ENCODE results near the gene GRAMD1B. TPM values are rescaled to one million over a fixed set of nuclear protein-coding genes. Genes with fewer than 3 reads are reported as not detected.

Gene GRAMD1B
- total RNA-seq, 2 experiments from 2014 or later = 36.8 to 39.0 TPM

DNA sequence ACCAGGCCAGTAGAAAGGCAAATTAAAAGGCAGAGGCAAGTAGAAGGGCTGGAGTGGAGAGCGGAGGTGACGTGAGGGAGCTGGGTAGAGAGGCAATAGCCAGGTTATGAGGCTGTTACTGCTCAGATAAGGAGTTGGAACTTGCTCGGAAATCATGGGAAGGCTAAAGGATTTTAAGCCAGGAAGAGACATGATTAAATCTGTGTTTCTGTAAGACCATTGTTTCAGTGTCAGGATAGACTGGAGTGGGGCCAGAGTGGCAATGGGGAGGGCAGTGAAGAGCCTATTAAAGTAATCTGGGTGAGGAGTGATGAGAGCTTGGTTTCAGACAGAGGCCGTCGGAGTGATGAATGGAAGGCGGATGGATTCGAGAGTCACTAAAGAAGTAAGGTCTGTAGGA lies 39.0 kb downstream of the GRAMD1B start:
- no peaks in the 10 kb centered on the region for H3K9me3 Mint-ChIP-seq
- H3K36me3 Mint-ChIP-seq = no peaks in the 10 kb centered on the region
- POLR2A ChIA-PET = no interaction called here
- H3K27ac Mint-ChIP-seq = no peak overlapping the region
- intact Hi-C loops (cut with micrococcal nuclease) = no loop called here
- DNase-seq = no peak
- no peaks in the 10 kb centered on the region for H3K27me3 Mint-ChIP-seq
- CTCF ChIA-PET = interaction anchor here (1.5 to 2.4 kb wide), 2 partner anchors 10 to 61 kb away, joined by 5 to 9 read pairs; no protein-coding TSS in a partner anchor
- no peak overlapping the region for H3K4me3 Mint-ChIP-seq
- H3K4me1 Mint-ChIP-seq (ENCODE audit: low read depth) = peaks cover 24% of the 10 kb centered on the region

DNA sequence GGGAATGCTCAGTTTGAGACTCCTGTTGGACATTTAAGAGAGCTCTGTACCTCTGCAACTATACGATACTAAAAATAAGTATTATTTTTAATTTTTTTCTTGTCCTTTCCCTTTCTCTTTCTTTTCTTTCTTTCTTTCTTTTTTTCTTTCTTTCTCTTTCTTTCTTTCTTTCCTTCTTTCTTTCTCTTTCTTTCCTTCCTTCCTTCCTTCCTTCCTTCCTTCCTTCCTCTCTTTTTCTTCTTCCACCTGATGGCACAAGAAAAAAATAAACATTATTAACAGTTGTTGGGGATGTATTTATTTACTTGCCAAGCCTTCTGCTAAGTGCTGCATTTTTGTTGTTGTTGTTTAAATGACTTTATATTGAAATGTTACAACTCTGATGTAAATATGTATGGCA lies 39.5 kb downstream of the GRAMD1B start:
- Mint-ChIP-seq H3K4me3 (no peak overlapping the region), H3K9me3 (no peaks in the 10 kb centered on the region), H3K36me3 (no peaks in the 10 kb centered on the region), H3K4me1 (ENCODE audit: low read depth) (peaks cover 24% of the 10 kb centered on the region), H3K27me3 (no peaks in the 10 kb centered on the region), H3K27ac (no peak overlapping the region)
- ChIA-PET POLR2A (no interaction called here), CTCF (interaction anchor here (1.5 to 2.4 kb wide), 2 partner anchors 9 to 62 kb away, joined by 5 to 9 read pairs; no protein-coding TSS in a partner anchor)
- no peak for DNase-seq
- intact Hi-C loops (cut with micrococcal nuclease) = no loop called here

DNA sequence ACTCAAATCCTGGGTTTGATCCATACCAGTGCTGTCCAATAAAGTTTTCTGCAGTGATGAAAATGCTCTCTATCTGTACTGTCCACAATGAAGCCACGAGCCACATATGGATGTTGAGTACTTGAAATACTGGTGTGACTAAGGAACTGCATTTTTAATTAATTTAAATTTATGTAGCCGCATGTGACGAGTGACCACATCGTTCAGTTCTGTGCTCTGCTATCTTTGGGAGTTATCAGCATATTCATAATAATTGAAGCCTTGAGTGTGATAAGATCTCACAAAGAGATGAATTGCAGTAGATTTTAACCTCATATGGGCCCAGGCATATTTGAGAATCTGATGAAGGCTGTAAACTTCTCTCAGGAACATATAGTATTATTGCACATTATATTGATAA lies 40.8 kb downstream of the GRAMD1B start:
- ChIA-PET CTCF (interaction anchor here (2.4 kb wide), 1 partner anchor 8 kb away, joined by 9 read pairs; no protein-coding TSS in a partner anchor), POLR2A (no interaction called here)
- Mint-ChIP-seq H3K36me3 (no peaks in the 10 kb centered on the region), H3K9me3 (no peaks in the 10 kb centered on the region), H3K4me1 (ENCODE audit: low read depth) (peaks cover 20% of the 10 kb centered on the region), H3K27ac (no peak overlapping the region), H3K4me3 (no peak overlapping the region), H3K27me3 (no peaks in the 10 kb centered on the region)
- no peak for DNase-seq
- intact Hi-C loops (cut with micrococcal nuclease) = no loop called here

DNA sequence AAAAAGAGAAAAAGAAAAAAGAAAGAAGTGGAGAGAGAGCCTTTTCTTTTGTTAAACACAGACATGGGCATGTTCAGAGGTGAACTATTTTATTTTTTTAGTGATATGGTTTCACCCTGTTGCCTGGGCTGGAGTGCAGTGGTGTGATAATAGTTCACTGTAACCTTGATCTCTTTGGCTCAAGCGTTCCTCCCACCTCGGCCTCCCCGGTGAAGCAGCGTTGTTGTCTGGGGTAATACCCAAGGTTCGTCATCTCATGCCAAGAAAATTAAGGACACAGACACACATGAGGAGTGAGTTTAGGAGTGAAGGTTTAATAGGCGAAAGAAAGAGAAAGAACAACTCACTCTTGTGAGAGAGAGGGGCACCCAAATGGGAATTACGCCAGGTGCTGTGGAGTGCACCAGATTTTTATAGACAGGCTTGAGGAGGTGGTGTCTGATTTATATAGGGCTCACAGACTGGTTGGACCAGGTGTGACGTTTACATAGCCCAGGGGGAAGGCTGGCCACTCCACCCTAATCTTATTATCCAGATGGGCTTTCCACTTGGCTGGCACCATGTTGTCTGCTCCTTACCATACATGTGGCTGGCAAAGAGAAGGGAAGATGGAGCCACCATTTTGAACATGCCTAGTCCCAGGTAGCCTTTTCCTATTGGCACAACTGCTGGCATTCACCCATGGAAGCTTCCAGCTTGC lies 42.3 kb downstream of the GRAMD1B start:
- Mint-ChIP-seq H3K27ac (no peak overlapping the region), H3K27me3 (no peaks in the 10 kb centered on the region), H3K4me1 (ENCODE audit: low read depth) (peaks cover 13% of the 10 kb centered on the region), H3K9me3 (no peaks in the 10 kb centered on the region), H3K4me3 (no peak overlapping the region), H3K36me3 (no peaks in the 10 kb centered on the region)
- DNase-seq = no peak
- intact Hi-C loops (cut with micrococcal nuclease) = no loop called here
- ChIA-PET CTCF (interaction anchor here (1.0 to 9.5 kb wide), 2 partner anchors 64 to 65 kb away, joined by 4 to 273 read pairs; no protein-coding TSS in a partner anchor), POLR2A (interaction anchor here (1.3 kb wide), 1 partner anchor 9 kb away, joined by 3 read pairs; no protein-coding TSS in a partner anchor)

DNA sequence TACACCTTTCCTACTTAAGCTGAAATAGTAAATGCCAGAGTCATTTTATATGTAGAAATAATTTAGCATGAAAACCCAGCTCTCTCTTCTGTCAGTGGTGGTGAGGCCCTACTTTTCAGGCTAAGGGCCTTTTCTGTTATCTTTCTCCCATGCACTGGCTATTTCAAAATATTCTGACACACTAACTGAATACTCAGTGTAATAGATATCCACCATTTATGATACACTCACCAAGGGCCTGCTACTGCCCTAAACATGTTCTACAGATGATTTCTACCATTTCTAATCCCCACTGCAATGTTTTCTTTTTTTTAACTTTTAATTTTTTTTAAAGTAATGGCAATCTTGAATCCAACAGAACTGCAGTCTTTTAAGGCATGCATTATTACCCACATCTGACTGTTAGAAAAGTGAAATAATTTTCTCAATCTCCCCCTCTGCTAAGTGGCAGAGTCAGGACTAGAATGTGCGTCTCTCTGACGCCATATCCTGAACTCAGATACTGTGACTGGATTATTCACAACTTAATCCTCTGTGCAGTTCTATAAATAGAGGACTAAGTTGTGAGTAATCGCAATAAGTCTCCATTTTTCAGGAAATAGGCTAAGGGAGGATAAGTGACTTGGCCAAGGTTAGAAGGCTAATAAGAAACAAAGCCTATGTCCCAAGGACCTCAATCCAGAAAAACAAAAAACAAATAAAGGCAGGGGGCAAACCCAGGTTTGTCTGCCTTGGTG lies 44.0 kb downstream of the GRAMD1B start:
- peaks cover 23% of the 10 kb centered on the region for H3K4me1 Mint-ChIP-seq (ENCODE audit: low read depth)
- H3K27ac Mint-ChIP-seq = no peak overlapping the region
- intact Hi-C loops (cut with micrococcal nuclease) = no loop called here

DNA sequence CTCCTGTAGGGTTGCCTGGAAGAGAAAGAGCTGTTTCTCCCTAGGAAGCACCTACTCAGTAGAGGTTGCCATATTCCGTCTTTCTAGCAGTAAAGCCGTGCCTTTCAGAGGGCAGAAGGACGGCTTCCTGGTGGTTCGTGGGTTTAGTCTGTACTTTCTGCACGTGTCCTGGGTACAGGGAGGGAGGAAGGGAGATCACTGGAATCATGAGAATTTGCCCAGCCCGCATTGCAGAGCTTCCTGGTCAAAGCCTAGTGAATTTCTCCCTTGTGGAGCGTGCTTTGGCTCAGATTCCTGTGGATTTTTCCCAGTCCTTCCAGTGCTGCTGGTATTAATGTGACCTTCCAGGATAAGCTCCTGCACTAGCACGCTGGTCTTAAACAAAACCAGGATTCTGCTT lies 44.9 kb downstream of the GRAMD1B start:
- Mint-ChIP-seq H3K27me3 (no peaks in the 10 kb centered on the region), H3K4me1 (ENCODE audit: low read depth) (peaks cover 19% of the 10 kb centered on the region), H3K4me3 (no peak overlapping the region), H3K36me3 (no peaks in the 10 kb centered on the region), H3K27ac (no peak overlapping the region), H3K9me3 (no peaks in the 10 kb centered on the region)
- no peak for DNase-seq
- intact Hi-C loops (cut with micrococcal nuclease) = no loop called here
- ChIA-PET POLR2A (no interaction called here), CTCF (interaction anchor here (0.6 to 9.5 kb wide), 7 partner anchors 56 to 372 kb away, joined by 3 to 273 read pairs (median 3); no protein-coding TSS in a partner anchor)

More for the DNA sequence above, 44.0 kb downstream of the GRAMD1B start:
- no peaks in the 10 kb centered on the region for H3K36me3 Mint-ChIP-seq
- no peaks in the 10 kb centered on the region for H3K9me3 Mint-ChIP-seq
- ChIA-PET CTCF (interaction anchor here (0.6 to 9.5 kb wide), 5 partner anchors 55 to 227 kb away, joined by 3 to 273 read pairs (median 3); no protein-coding TSS in a partner anchor), POLR2A (interaction anchor here (1.3 kb wide), 1 partner anchor 11 kb away, joined by 3 read pairs; no protein-coding TSS in a partner anchor)
- no peaks in the 10 kb centered on the region for H3K27me3 Mint-ChIP-seq
- no peak for DNase-seq
- no peak overlapping the region for H3K4me3 Mint-ChIP-seq

DNA sequence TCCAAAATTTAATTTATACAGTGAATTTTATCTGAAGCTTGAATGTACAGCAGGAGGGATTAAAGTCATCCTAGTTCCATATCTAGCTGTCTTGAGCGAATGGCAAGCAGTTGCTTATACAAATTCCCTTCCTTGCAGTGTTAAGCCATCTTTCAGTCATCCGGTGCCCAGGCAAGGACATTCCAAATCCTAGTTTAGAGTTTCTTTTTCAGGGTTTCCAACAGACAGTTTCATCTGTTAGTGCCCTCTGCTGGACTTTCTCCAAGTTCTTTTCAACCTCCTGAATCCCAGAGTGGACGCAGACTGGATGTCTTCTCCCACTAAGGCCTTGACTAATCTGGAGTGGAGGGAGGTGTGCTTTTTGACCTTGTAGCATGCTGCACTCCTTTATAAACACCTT lies 45.4 kb downstream of the GRAMD1B start:
- POLR2A ChIA-PET = no interaction called here

DNA sequence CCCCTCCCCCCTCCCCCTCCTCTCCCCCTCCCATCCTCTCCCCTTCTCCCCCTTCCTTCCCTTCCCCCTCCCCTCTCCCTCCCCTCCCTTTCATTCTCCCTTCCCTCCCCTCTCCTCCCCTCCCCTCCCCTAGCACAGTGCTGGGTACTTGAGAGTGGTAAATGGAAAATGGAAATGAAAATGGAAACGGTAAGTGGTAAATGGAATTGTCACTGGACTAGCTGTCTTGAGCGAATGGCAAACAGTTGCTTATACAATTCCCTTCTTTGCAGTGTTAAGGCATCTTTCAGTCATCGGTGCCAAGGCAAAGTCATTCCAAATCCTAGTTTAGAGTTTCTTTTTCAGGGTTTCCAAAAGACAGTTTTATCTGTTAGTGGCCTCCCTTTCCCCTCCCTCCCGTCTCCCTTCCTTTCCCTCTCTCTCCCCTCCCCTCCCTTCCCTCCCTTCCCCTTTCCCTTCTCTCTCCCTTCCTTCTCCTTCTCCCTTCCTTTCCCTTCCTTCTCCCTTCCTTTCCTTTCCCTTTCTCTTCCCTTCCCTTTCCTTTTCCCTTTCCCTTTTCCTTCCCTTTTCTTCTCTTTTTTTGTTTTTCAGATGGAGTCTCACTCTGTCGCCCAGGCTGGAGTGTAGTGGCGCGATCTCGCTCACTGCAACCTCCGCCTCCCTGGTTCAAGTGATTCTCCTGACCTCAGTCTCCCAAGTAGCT lies 47.3 kb downstream of the GRAMD1B start:
- Mint-ChIP-seq H3K27me3 (no peaks in the 10 kb centered on the region), H3K4me1 (ENCODE audit: low read depth) (peaks cover 35% of the 10 kb centered on the region), H3K27ac (no peak overlapping the region), H3K4me3 (no peak overlapping the region), H3K9me3 (no peaks in the 10 kb centered on the region), H3K36me3 (peaks cover 16% of the 10 kb centered on the region)
- intact Hi-C loops (cut with micrococcal nuclease) = no loop called here
- ChIA-PET POLR2A (no interaction called here), CTCF (interaction anchor here (1.4 to 9.5 kb wide), 11 partner anchors 16 to 369 kb away, joined by 3 to 273 read pairs (median 6); no protein-coding TSS in a partner anchor)
- DNase-seq = no peak

More for the DNA sequence above, 45.4 kb downstream of the GRAMD1B start:
- Mint-ChIP-seq H3K36me3 (peaks cover 2% of the 10 kb centered on the region), H3K27ac (no peak overlapping the region), H3K4me1 (ENCODE audit: low read depth) (peaks cover 24% of the 10 kb centered on the region), H3K9me3 (no peaks in the 10 kb centered on the region), H3K4me3 (no peak overlapping the region), H3K27me3 (no peaks in the 10 kb centered on the region)
- DNase-seq = no peak
- intact Hi-C loops (cut with micrococcal nuclease) = no loop called here
- CTCF ChIA-PET = interaction anchor here (0.6 to 9.5 kb wide), 5 partner anchors 67 to 373 kb away, joined by 3 to 273 read pairs (median 3); no protein-coding TSS in a partner anchor

DNA sequence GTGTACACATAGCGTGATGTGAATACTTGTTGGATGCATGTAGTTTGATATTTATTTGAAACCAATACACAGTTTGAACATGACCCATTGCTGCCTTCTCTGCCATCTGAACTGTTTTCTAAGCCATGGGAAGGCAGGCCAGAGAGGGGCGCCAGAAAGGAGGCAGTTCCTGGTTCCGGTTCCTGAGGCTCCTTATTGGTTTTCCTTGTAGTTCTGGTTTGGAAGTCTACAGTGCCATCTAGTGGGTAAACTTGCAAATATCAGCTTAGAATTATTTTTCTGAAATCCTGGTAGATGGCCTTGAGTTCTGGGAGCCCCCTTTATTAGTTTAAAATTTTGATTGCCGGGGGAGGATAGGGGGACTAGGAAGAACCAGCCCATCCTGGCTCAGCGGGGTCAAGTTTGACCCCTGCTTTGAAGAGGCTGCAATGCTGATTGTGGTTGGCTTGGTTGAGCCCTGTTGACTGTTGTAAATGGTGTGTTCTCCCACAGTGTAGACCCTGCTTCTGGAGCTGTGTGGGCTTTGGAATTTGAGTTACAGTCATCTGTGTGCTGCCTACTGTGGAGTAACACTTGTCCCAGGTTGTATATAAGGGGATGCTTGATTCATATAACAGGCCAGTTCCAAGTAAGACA lies 48.4 kb downstream of the GRAMD1B start:
- no peaks in the 10 kb centered on the region for H3K27me3 Mint-ChIP-seq
- CTCF ChIA-PET = interaction anchor here (0.5 to 9.5 kb wide), 38 partner anchors 9 to 376 kb away, joined by 3 to 273 read pairs (median 5); no protein-coding TSS in a partner anchor
- H3K4me3 Mint-ChIP-seq = peak overlapping the region; percentile 27
- DNase-seq = peak; percentile 38
- intact Hi-C loops (cut with micrococcal nuclease) = loop anchor here (1.0 to 2.0 kb wide), 6 partner anchors 24 to 368 kb away; no protein-coding TSS in a partner anchor
- peak overlapping the region; percentile 56 for H3K27ac Mint-ChIP-seq
- no peaks in the 10 kb centered on the region for H3K9me3 Mint-ChIP-seq
- peaks cover 17% of the 10 kb centered on the region for H3K36me3 Mint-ChIP-seq
- H3K4me1 Mint-ChIP-seq (ENCODE audit: low read depth) = peaks cover 43% of the 10 kb centered on the region
- POLR2A ChIA-PET = no interaction called here

DNA sequence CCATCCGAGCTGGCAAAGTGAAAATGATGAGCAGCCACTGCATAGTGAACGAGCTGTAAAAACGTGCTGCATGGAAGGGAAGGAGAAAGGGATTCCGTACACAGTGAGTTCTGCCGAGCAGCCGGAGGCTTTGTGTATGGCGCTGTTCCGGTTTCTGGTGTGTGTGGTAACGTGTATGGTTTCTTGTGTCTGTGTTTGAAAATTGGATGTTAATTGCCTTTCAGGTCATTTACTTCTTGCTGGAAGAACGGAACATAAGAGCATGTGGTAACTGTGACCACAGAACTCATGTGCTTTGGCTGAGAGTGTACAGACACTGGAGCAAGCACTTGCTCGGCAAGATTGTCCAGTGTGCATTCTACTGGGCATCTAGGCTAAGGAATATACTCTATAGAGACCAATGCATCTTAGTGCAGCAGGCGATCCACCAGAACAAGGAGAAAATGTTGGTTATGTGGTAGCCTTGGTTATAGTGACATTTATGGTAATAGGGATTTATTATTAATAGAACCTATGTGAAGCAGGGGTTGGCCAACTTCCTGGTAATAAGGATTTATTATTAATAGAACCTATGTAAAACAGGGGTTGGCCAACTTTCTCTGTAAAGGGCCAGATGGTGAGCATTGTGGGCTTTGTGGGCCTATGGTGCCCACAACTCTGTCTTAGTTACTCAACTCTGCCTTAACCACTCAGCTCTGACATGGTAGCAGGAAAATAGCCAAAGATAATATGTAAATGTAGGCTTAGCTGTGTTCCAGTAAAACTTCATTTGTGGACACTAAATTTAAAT lies 49.2 kb downstream of the GRAMD1B start:
- H3K4me1 Mint-ChIP-seq (ENCODE audit: low read depth) = peaks cover 46% of the 10 kb centered on the region
- H3K36me3 Mint-ChIP-seq = peaks cover 23% of the 10 kb centered on the region
- DNase-seq = peak; percentile 47
- ChIA-PET POLR2A (no interaction called here), CTCF (interaction anchor here (0.5 to 9.5 kb wide), 41 partner anchors 8 to 406 kb away, joined by 3 to 273 read pairs (median 5); no protein-coding TSS in a partner anchor)
- no peaks in the 10 kb centered on the region for H3K9me3 Mint-ChIP-seq
- intact Hi-C loops (cut with micrococcal nuclease) = loop anchor here (2.0 kb wide), 1 partner anchor 368 kb away; no protein-coding TSS in a partner anchor
- H3K27ac Mint-ChIP-seq = peak overlapping the region; percentile 56
- H3K27me3 Mint-ChIP-seq = no peaks in the 10 kb centered on the region
- peak overlapping the region; percentile 27 for H3K4me3 Mint-ChIP-seq
